ENCODE results near the gene CDX1.

DNA sequence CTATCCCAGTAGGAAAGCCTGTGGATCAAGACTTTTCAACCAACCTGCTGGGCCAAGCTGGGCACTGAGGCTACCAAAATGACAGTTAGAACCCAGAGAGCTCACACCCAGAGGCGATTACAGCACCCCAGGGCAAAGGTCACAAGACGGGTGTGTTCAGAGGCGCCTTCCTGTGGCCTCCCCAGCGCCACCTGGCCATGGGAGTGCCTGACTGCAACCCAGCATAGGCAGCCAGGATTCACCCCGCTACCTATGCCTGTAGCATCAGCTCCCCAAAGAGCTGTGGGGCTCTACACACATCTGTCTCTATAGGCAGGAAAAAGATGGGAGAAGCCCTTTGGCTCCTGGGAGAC is 44.4 kb upstream of the CDX1 start:
- TF ChIP-seq, protein P1, sequence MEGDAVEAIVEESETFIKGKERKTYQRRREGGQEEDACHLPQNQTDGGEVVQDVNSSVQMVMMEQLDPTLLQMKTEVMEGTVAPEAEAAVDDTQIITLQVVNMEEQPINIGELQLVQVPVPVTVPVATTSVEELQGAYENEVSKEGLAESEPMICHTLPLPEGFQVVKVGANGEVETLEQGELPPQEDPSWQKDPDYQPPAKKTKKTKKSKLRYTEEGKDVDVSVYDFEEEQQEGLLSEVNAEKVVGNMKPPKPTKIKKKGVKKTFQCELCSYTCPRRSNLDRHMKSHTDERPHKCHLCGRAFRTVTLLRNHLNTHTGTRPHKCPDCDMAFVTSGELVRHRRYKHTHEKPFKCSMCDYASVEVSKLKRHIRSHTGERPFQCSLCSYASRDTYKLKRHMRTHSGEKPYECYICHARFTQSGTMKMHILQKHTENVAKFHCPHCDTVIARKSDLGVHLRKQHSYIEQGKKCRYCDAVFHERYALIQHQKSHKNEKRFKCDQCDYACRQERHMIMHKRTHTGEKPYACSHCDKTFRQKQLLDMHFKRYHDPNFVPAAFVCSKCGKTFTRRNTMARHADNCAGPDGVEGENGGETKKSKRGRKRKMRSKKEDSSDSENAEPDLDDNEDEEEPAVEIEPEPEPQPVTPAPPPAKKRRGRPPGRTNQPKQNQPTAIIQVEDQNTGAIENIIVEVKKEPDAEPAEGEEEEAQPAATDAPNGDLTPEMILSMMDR (IDR thresholded peaks at IDR 0.05) = peak in 1 of 7 experiments; percentile 12
- no peak for TF ChIP-seq POLR2A (IDR thresholded peaks at IDR 0.05)
- no peak for TF ChIP-seq POLR2AphosphoS5 (IDR thresholded peaks at IDR 0.05)
